HEK293T (cell line): Measurements from ENCODE around the gene UBA5.
A peak's percentile ranks its signal among the peaks of the same experiment; 100 is the strongest.

ENCODE experiments used
- CTCF ChIA-PET: fragments of 350-600 bp; formaldehyde crosslinking; extraction: SDS; loops from one replicate; lab custom pipeline; 2021; ENCODE audit warnings: antibody characterized with exemption, inconsistent platforms; lab: Yijun Ruan, JAX
- POLR2A ChIA-PET: fragments of 350-600 bp; formaldehyde crosslinking; extraction: SDS; loops from one replicate; lab custom pipeline; 2020; ENCODE audit warnings: antibody characterized with exemption, inconsistent platforms; lab: Yijun Ruan, JAX
- DNase-seq: peaks from one replicate; pipeline ENCODE4 v3.0.0; 2012; ENCODE audit warnings: mixed read lengths; ENCODE audit errors: extremely low spot score
- ARNT ChIP-seq: fragments of 450-650 bp; IDR thresholded peaks from 2 replicates; pipeline ENCODE4 v1.6.1; 2017; ENCODE audit warnings: mild to moderate bottlenecking
- BHLHE40 ChIP-seq: fragments of 450-650 bp; IDR thresholded peaks from 2 replicates; pipeline ENCODE4 v1.6.1; 2016; ENCODE audit warnings: mild to moderate bottlenecking, moderate library complexity, borderline replicate concordance
- CTBP1 ChIP-seq: fragments of 450-650 bp; IDR thresholded peaks from 2 replicates; pipeline ENCODE4 v1.6.1; 2016; ENCODE audit warnings: borderline replicate concordance
- ELF4 ChIP-seq: fragments of 450-650 bp; IDR thresholded peaks from 2 replicates; pipeline ENCODE4 v1.6.1; 2017; ENCODE audit warnings: antibody characterized with exemption
- FOXA1 ChIP-seq: fragments of 450-650 bp; IDR thresholded peaks from 2 replicates; pipeline ENCODE4 v1.6.1; 2016; ENCODE audit warnings: mild to moderate bottlenecking
- FOXK2 ChIP-seq: fragments of 450-650 bp; IDR thresholded peaks from 2 replicates; pipeline ENCODE4 v1.6.1; 2016; ENCODE audit warnings: mild to moderate bottlenecking
- FOXM1 ChIP-seq: fragments of 450-650 bp; IDR thresholded peaks from 2 replicates; pipeline ENCODE4 v1.6.1; 2017; ENCODE audit warnings: mild to moderate bottlenecking, borderline replicate concordance
- HDGF ChIP-seq: fragments of 450-650 bp; IDR thresholded peaks from 2 replicates; pipeline ENCODE4 v1.6.1; 2017; ENCODE audit warnings: antibody characterized with exemption, borderline replicate concordance
- L3MBTL2 ChIP-seq: fragments of 450-650 bp; conservative IDR thresholded peaks from 2 replicates; pipeline ENCODE4 v1.6.1; 2016; ENCODE audit warnings: mild to moderate bottlenecking
- LEF1 ChIP-seq: fragments of 450-650 bp; IDR thresholded peaks from 2 replicates; pipeline ENCODE4 v1.6.1; 2017; ENCODE audit warnings: mild to moderate bottlenecking, borderline replicate concordance
- NFRKB ChIP-seq: fragments of 450-650 bp; IDR thresholded peaks from 2 replicates; pipeline ENCODE4 v1.6.1; 2016; ENCODE audit warnings: mild to moderate bottlenecking, moderate library complexity
- SP1 ChIP-seq: fragments of 450-650 bp; IDR thresholded peaks from 2 replicates; pipeline ENCODE4 v1.6.1; 2017
- SUZ12 ChIP-seq: fragments of 450-650 bp; IDR thresholded peaks from 2 replicates; pipeline ENCODE4 v1.6.1; 2016; ENCODE audit warnings: mild to moderate bottlenecking
- TARDBP ChIP-seq: fragments of 450-650 bp; IDR thresholded peaks from 2 replicates; pipeline ENCODE4 v1.6.1; 2016
- ZNF384 ChIP-seq: fragments of 450-650 bp; IDR thresholded peaks from 2 replicates; pipeline ENCODE4 v1.6.1; 2016
- TF ChIP-seq, protein P1 (sequence below): fragments of 450-650 bp; IDR thresholded peaks from 2 replicates; pipeline ENCODE4 v1.6.1; 2016

UBA5 gene

DNA sequence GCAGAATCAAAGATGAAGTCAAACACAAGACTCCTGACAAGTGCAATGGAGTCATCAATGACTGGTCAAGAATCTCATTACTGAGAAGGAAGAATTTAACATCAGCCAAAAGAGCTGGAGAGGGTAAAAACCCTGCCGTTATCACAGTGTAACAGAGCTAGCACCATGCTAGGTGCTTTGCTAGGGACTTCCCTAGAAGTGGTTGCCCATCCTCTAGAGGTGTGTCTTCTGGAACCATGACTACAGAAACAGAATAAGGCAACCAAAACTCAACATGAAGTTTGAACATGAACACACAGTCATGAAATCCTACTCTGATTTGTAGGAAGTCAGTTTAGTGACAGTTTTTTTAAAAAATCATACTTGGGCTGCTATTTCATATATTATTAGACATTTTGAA, 10.0 kb upstream of the UBA5 start:
- no peak for DNase-seq
- no peak for TF ChIP-seq FOXK2
- CTCF ChIA-PET: interaction anchor here (0.7 kb wide), 1 partner anchor 114 kb away, joined by 3 read pairs; no protein-coding TSS in a partner anchor

DNA sequence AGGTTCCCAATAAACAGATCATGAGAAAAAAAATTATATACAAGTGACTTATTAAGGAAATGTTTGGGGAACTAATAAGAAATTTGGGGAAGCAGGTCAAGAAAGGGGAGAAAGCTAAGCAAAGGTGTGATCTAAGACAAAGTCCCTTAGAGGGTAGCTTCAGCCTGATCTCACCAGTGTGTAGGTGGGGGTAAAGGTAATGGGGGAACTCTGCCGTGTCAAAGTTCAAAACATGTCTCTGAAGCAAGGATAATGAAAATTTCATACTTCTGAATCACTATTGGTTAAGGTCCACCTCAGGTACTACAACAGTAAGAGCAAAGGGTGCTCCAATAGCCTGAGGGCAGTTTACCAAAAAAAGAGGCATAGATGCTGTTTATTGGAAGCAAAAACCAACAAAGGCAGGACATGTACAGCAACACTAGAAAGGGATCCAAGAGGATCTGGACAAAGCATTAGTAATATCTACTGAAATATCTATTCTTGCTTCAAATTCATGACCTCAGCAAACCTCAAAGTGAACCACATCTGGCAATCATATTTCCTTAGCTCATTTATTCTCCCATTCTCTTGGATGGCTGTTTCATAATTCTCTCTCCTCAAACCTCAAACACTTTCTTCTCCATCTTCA, 7.4 kb upstream of the UBA5 start:
- ChIA-PET POLR2A (no interaction called here), CTCF (interaction anchor here (0.8 kb wide), 1 partner anchor 402 kb away, joined by 3 read pairs; no protein-coding TSS in a partner anchor)
- TF ChIP-seq FOXK2: no peak
- no peak for TF ChIP-seq ELF4
- no peak for TF ChIP-seq CTBP1
- no peak for TF ChIP-seq SUZ12
- no peak for TF ChIP-seq FOXM1
- TF ChIP-seq FOXA1: no peak
- TF ChIP-seq SP1: no peak
- no peak for TF ChIP-seq TARDBP
- TF ChIP-seq, protein P1, sequence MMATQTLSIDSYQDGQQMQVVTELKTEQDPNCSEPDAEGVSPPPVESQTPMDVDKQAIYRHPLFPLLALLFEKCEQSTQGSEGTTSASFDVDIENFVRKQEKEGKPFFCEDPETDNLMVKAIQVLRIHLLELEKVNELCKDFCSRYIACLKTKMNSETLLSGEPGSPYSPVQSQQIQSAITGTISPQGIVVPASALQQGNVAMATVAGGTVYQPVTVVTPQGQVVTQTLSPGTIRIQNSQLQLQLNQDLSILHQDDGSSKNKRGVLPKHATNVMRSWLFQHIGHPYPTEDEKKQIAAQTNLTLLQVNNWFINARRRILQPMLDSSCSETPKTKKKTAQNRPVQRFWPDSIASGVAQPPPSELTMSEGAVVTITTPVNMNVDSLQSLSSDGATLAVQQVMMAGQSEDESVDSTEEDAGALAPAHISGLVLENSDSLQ: no peak
- TF ChIP-seq NFRKB: no peak
- no peak for DNase-seq

More for the DNA sequence above, 10.0 kb upstream of the UBA5 start:
- POLR2A ChIA-PET: interaction anchor here (1.4 kb wide), 1 partner anchor 10 kb away, joined by 3 read pairs; no protein-coding TSS in a partner anchor

DNA sequence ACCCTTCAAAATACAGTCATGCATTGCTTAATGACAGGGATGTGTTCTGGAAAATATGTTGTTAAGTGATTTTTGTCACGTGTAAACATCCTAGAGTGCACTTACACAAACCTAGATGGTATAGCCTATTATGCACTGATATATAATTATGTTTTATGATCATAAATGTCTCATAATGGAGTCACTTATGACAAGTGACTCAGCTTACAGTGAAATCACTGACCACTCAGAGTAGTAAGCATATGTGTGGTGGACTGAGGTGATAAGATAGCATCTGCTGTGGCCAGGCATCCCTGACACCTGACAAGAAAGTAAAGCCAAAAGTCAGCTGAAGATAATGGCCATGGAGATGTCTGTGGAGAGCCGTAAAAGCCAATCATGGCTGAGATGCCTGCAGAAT, 5.9 kb upstream of the UBA5 start:
- no peak for DNase-seq
- CTCF ChIA-PET: interaction anchor here (0.7 kb wide), 1 partner anchor 12 kb away, joined by 3 read pairs; no protein-coding TSS in a partner anchor
- TF ChIP-seq BHLHE40 (no peak), ZNF384 (no peak), NFRKB (no peak), ELF4 (no peak), SUZ12 (no peak), FOXM1 (no peak), LEF1 (no peak)
- TF ChIP-seq, protein P1: no peak
- POLR2A ChIA-PET: no interaction called here

DNA sequence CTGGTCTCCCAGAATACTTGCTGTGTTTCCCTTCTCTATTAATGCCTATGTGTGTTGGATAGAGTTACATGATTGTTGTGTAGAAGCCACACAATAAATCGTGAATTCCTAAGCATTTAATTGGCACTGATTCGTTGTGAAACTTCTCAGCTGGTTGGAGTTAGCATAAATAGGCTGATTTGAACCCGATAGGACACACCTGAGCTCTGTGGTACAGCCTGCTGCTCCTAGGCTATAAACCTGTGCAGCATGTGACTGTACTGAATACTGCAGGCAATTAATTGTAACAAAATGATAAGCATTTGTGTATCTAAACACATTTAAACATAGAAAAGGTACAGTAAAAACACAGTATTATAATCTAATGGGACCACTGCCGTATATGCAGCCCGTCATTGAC, 5.4 kb upstream of the UBA5 start:
- no peak for DNase-seq
- ChIA-PET CTCF (interaction anchor here (0.7 kb wide), 1 partner anchor 12 kb away, joined by 3 read pairs; no protein-coding TSS in a partner anchor), POLR2A (no interaction called here)
- no peak for TF ChIP-seq ZNF384
- TF ChIP-seq SUZ12: no peak
- TF ChIP-seq FOXK2: no peak
- TF ChIP-seq TARDBP: no peak
- no peak for TF ChIP-seq L3MBTL2
- TF ChIP-seq FOXM1: no peak
- TF ChIP-seq ELF4: no peak
- TF ChIP-seq LEF1: no peak
- no peak for TF ChIP-seq HDGF

DNA sequence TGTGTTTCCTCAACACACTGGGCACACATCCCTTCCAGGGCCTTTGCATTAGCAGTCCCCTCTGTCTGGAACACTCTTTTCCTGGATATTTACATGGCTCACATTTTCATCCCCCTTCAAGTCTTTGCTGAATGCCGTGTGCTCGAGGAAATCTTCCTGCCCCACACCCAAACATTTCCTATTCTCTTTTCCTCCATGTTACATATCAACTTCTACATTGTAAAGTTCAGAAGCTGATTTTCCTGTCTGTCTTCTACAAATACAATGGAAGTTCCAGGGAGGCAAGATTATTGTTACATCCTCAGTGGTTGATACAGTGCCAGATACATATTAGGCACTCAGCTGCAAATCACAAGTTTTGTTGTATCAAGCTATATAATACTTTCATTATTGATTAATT, 4.7 kb upstream of the UBA5 start:
- TF ChIP-seq BHLHE40 (no peak), LEF1 (no peak), TARDBP (no peak), ARNT (no peak), SUZ12 (no peak), FOXA1 (no peak), NFRKB (no peak), ELF4 (no peak), HDGF (no peak), FOXK2 (no peak), L3MBTL2 (no peak), FOXM1 (no peak), ZNF384 (no peak), SP1 (no peak), CTBP1 (no peak)
- TF ChIP-seq, protein P1: no peak
- CTCF ChIA-PET: no interaction called here
- POLR2A ChIA-PET: no interaction called here

DNA sequence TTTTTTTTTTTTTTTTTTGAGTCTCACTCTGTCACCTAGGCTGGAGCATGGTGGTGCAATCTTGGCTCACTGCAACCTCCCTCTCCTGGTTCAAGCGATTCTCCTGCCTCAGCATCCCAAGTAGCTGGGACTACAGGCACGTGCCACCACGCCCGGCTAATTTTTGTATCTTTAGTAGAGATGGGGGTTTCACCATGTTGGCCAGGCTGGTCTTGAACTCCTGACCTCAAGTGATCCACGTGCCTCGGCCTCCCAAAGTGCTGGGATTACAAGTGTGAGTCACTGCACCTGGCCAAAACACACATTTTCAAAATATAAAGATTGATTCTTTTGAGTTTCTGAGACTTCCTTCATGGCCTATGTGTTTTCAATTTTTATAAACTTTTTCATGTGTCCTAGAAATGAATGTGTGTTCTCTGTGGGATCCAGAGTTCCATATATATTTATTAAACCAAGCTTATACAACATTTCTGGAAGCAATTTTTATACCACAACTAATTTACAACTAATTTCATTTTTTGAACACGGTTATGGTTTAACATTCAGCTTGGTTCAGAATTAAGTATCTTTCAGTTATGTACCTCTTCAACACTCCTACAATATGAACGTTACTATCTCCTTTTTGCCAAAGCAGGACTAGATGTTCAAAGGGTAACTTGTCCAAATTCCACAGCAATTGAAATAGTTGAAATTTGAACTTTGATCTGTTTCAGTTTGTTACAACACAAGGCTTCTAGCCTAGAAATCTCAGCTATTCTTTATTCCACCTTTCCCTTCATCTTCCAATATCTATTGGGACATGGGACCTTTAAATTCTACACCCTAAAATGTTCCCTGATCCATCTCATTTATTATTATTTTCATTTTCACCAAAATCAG, 2.0 kb upstream of the UBA5 start:
- no peak for TF ChIP-seq ZNF384
- peak; percentile 76 for TF ChIP-seq L3MBTL2
- TF ChIP-seq LEF1: no peak
- no peak for TF ChIP-seq ELF4
- no peak for TF ChIP-seq TARDBP
- no peak for TF ChIP-seq SUZ12
- ChIA-PET POLR2A (interaction anchor here (0.7 to 2.4 kb wide), 6 partner anchors 10 to 63 kb away, joined by 3 to 6 read pairs (median 4); no protein-coding TSS in a partner anchor), CTCF (interaction anchor here (0.6 kb wide), 1 partner anchor 1196 kb away, joined by 3 read pairs; no protein-coding TSS in a partner anchor)
- no peak for DNase-seq

More for the DNA sequence above, 4.7 kb upstream of the UBA5 start:
- DNase-seq: no peak
